NCI-H2029 (cell line): ENCODE measurements around the gene OR6Y1.

Source experiments
- DNase-seq: peaks from one replicate; lab custom pipeline; 2025; lab: John Stamatoyannopoulos, UW

OR6Y1 gene

GRCh38 chr1:158554352-158554751 lies at the start of gene OR6Y1:
Gene OR6Y1, minus strand, starts transcription at chr1:158554405. Its CDS starts 6,300 bp downstream, at chr1:158548105.
- no peak for DNase-seq

- DNase-seq = no peak
Measured at GRCh38 chr1:158600735-158601134, 46.5 kb upstream of the OR6Y1 start.

- no peak for DNase-seq
Measured at GRCh38 chr1:158586942-158587341, 32.7 kb upstream of the OR6Y1 start.

- DNase-seq = no peak
Measured at GRCh38 chr1:158583962-158584361, 29.8 kb upstream of the OR6Y1 start.

- no peak for DNase-seq
Measured at GRCh38 chr1:158579733-158580132, 25.5 kb upstream of the OR6Y1 start, which contains the start of gene OR10X1. Gene OR10X1, minus strand, starts transcription at chr1:158579899. Its CDS starts 0 bp downstream, at chr1:158579899.

- DNase-seq = no peak
Measured at GRCh38 chr1:158577561-158577960, 23.4 kb upstream of the OR6Y1 start.

- no peak for DNase-seq
Measured at GRCh38 chr1:158572226-158572625, 18.0 kb upstream of the OR6Y1 start.

GRCh38 chr1:158570480-158570879 lies 16.3 kb upstream of the OR6Y1 start, which contains the start of gene OR6P1:
Gene OR6P1, minus strand, starts transcription at chr1:158570580. Its CDS starts 6,976 bp downstream, at chr1:158563604.
- DNase-seq = no peak

- no peak for DNase-seq
Measured at GRCh38 chr1:158564608-158565007, 10.4 kb upstream of the OR6Y1 start.

- DNase-seq = no peak
Measured at GRCh38 chr1:158563853-158564252, 9.6 kb upstream of the OR6Y1 start.

- DNase-seq = no peak
Measured at GRCh38 chr1:158559696-158560095, 5.5 kb upstream of the OR6Y1 start.

GRCh38 chr1:158552296-158552695 lies 1.9 kb downstream of the OR6Y1 start:
- no peak for DNase-seq

GRCh38 chr1:158547533-158547932 lies 6.7 kb downstream of the OR6Y1 start:
- DNase-seq = no peak

- no peak for DNase-seq
Measured at GRCh38 chr1:158537609-158538008, 16.6 kb downstream of the OR6Y1 start.

GRCh38 chr1:158534496-158534895 lies 19.7 kb downstream of the OR6Y1 start:
- no peak for DNase-seq

- DNase-seq = peak; percentile 22
Measured at GRCh38 chr1:158527190-158527815, 26.9 kb downstream of the OR6Y1 start.

GRCh38 chr1:158521666-158522058 lies 32.5 kb downstream of the OR6Y1 start:
- no peak for DNase-seq

GRCh38 chr1:158520955-158521665 lies 33.1 kb downstream of the OR6Y1 start:
- DNase-seq = no peak

GRCh38 chr1:158520021-158520420 lies 34.2 kb downstream of the OR6Y1 start:
- no peak for DNase-seq

GRCh38 chr1:158516966-158517365 lies 37.2 kb downstream of the OR6Y1 start:
- DNase-seq = no peak

- DNase-seq = peak; percentile 30
Measured at GRCh38 chr1:158509471-158510156, 44.6 kb downstream of the OR6Y1 start.

- no peak for DNase-seq
Measured at GRCh38 chr1:158507511-158507910, 46.7 kb downstream of the OR6Y1 start.
